SK-N-SH treated with all-trans-retinoic acid at 6 μM for 48 hours (cell line): Measurements from ENCODE around the gene NRXN2.

Experiments
- BACH2 ChIP-seq: fragments of 250-450 bp; sonication (Bioruptor Pico); IDR thresholded peaks from 2 replicates; pipeline ENCODE4 v1.9.0; 2021; ENCODE audit warnings: mild to moderate bottlenecking, borderline replicate concordance
- ESRRG ChIP-seq: fragments of 250-450 bp; sonication (Bioruptor Pico); IDR thresholded peaks from 2 replicates; pipeline ENCODE4 v1.6.1; 2021; ENCODE audit warnings: mild to moderate bottlenecking
- ZNF70 ChIP-seq: fragments of 450-650 bp; formaldehyde crosslinking; IDR thresholded peaks from 2 replicates; pipeline ENCODE4 v1.5.0; 2020; ENCODE audit warnings: mild to moderate bottlenecking, moderate library complexity
- TF ChIP-seq, protein P1 (sequence below): fragments of 250-450 bp; sonication (Bioruptor Pico); IDR thresholded peaks from 2 replicates; pipeline ENCODE4 v1.8.0; 2020; ENCODE audit warnings: mild to moderate bottlenecking, moderate library complexity, borderline replicate concordance

DNA sequence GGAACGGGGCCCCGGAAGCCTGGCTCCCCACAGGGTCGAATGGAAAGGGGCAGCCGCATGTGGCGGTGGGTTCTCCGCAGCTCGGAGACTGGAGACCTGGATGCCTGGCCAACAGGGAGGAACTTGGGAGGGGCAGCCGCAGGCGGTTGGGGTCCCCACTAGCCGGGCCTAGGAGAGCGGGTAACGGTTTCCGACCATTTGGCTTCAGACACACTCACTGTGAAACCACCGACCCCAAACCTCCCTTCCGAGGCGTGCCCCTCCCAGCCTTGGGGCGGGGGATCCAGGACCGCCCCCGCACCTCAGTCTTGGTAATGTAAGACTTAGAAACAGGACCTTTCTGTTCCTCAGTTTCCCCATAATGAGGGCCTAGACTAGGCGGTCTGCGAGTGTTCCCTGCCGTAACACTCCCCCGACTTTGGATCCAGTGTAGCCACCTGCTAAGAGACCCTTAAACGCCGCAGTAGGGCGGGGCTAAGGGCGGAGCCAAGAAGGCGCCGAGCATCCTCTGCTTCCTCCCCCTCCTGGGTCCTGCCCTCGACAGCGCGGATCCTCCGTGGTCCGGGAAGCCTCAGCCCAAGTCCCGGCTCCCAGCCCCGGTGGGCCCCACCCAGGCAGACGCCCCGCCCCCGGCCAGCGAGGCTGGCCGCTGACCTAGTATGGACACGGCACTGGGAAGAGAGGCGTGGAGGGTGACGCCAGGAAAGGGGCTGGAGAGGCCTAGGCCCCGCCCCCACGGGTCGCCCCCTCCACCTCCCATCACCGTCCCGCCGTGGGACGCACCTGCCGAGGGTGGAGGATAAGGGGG, 22.7 kb upstream of the NRXN2 start:
- TF ChIP-seq ZNF70 (CRISPR knock-in tag) (no peak), ESRRG (CRISPR knock-in tag) (no peak), BACH2 (no peak)
- TF ChIP-seq, protein P1, sequence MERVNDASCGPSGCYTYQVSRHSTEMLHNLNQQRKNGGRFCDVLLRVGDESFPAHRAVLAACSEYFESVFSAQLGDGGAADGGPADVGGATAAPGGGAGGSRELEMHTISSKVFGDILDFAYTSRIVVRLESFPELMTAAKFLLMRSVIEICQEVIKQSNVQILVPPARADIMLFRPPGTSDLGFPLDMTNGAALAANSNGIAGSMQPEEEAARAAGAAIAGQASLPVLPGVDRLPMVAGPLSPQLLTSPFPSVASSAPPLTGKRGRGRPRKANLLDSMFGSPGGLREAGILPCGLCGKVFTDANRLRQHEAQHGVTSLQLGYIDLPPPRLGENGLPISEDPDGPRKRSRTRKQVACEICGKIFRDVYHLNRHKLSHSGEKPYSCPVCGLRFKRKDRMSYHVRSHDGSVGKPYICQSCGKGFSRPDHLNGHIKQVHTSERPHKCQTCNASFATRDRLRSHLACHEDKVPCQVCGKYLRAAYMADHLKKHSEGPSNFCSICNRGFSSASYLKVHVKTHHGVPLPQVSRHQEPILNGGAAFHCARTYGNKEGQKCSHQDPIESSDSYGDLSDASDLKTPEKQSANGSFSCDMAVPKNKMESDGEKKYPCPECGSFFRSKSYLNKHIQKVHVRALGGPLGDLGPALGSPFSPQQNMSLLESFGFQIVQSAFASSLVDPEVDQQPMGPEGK: no peak
